HEK293 (cell line): Measurements from ENCODE around the gene DOCK9.
A peak's percentile ranks its signal among the peaks of the same experiment; 100 is the strongest.

Source experiments
- CTCF ChIA-PET: fragments of 350-600 bp; formaldehyde crosslinking; extraction: SDS; loops from one replicate; lab custom pipeline; 2021; ENCODE audit warnings: antibody characterized with exemption; lab: Yijun Ruan, JAX
- POLR2A ChIA-PET: fragments of 300-600 bp; formaldehyde crosslinking; extraction: SDS; loops from one replicate; lab custom pipeline; 2020; ENCODE audit warnings: antibody characterized with exemption, inconsistent platforms; lab: Yijun Ruan, JAX
- H3K27ac ChIP-seq: fragments of 200-500 bp; sonication (Bioruptor generic); 2 replicates; pipeline ENCODE4 v1.5.1; 2014; ENCODE audit warnings: low read depth, low read length, control low read depth, inconsistent platforms; ENCODE audit errors: extremely low read depth
- H3K36me3 ChIP-seq, 2 experiments: fragments of 200-500 bp in 1 of 2; sonication (Bioruptor generic) in 1 of 2; 1 replicate in 1 of 2; 2 replicates in 1 of 2; pipeline ENCODE4 v1.5.1; 2014 to 2017; ENCODE audit warnings: inconsistent platforms in 2 of 2, low read length in 2 of 2; ENCODE audit not compliant: control insufficient read depth in 2 of 2, insufficient read depth in 1 of 2
- H3K4me1 ChIP-seq: fragments of 200-500 bp; sonication (Bioruptor generic); 2 replicates; pipeline ENCODE4 v1.5.1; 2014; ENCODE audit warnings: mild to moderate bottlenecking, low read length, inconsistent platforms; ENCODE audit not compliant: control insufficient read depth, insufficient read depth
- H3K4me3 ChIP-seq: 2 replicates; pipeline ENCODE4 v1.5.1; 2011; ENCODE audit warnings: low read depth, mild to moderate bottlenecking, control low read depth, low read length, moderate library complexity
- H3K9me3 ChIP-seq: fragments of 200-500 bp; sonication (Bioruptor generic); 2 replicates; pipeline ENCODE4 v1.5.1; 2014; ENCODE audit warnings: low read depth, low read length, inconsistent platforms; ENCODE audit not compliant: control insufficient read depth, insufficient read depth
- BCL11A ChIP-seq: fragments of 450-650 bp; formaldehyde crosslinking; IDR thresholded peaks from 2 replicates; pipeline ENCODE4 v1.5.1; 2016; ENCODE audit warnings: low read depth, missing biosample characterization, missing genetic modification characterization
- BCL11B ChIP-seq: fragments of 450-650 bp; formaldehyde crosslinking; IDR thresholded peaks from 2 replicates; pipeline ENCODE4 v1.5.1; 2016; ENCODE audit warnings: low read depth, missing biosample characterization, missing genetic modification characterization
- ZFP69B ChIP-seq: fragments of 450-650 bp; formaldehyde crosslinking; IDR thresholded peaks from 2 replicates; pipeline ENCODE4 v1.5.1; 2016; ENCODE audit warnings: missing biosample characterization, missing genetic modification characterization
- ZNF132 ChIP-seq: fragments of 450-650 bp; formaldehyde crosslinking; IDR thresholded peaks from 2 replicates; pipeline ENCODE4 v1.5.1; 2017; ENCODE audit warnings: missing biosample characterization, missing genetic modification characterization, borderline replicate concordance
- ZNF175 ChIP-seq: fragments of 450-650 bp; formaldehyde crosslinking; IDR thresholded peaks from 2 replicates; pipeline ENCODE4 v1.5.1; 2016; ENCODE audit warnings: missing biosample characterization, missing genetic modification characterization
- ZNF423 ChIP-seq: fragments of 450-650 bp; formaldehyde crosslinking; IDR thresholded peaks from 2 replicates; pipeline ENCODE4 v1.5.1; 2016; ENCODE audit warnings: missing biosample characterization, missing genetic modification characterization
- ZNF560 ChIP-seq: fragments of 450-650 bp; formaldehyde crosslinking; IDR thresholded peaks from 2 replicates; pipeline ENCODE4 v1.5.1; 2017; ENCODE audit warnings: missing biosample characterization, missing genetic modification characterization, borderline replicate concordance
- ZNF623 ChIP-seq: fragments of 450-650 bp; formaldehyde crosslinking; IDR thresholded peaks from 2 replicates; pipeline ENCODE4 v1.5.1; 2016; ENCODE audit warnings: missing biosample characterization, missing genetic modification characterization
- ZNF837 ChIP-seq: fragments of 450-650 bp; formaldehyde crosslinking; IDR thresholded peaks from 2 replicates; pipeline ENCODE4 v1.5.1; 2016; ENCODE audit warnings: missing biosample characterization, missing genetic modification characterization
- ZXDB ChIP-seq: fragments of 450-650 bp; formaldehyde crosslinking; IDR thresholded peaks from 2 replicates; pipeline ENCODE4 v1.5.1; 2016; ENCODE audit warnings: missing biosample characterization, missing genetic modification characterization
- TF ChIP-seq, protein P1 (sequence below): fragments of 450-650 bp; formaldehyde crosslinking; IDR thresholded peaks from 2 replicates; pipeline ENCODE4; 2016; ENCODE audit warnings: missing biosample characterization, missing genetic modification characterization
- TF ChIP-seq, protein P2 (sequence below): fragments of 450-650 bp; formaldehyde crosslinking; IDR thresholded peaks from 2 replicates; pipeline ENCODE4 v1.5.1; 2016; ENCODE audit warnings: missing biosample characterization, missing genetic modification characterization
- TF ChIP-seq, protein P3 (sequence below): fragments of 450-650 bp; formaldehyde crosslinking; conservative IDR thresholded peaks from 2 replicates; pipeline ENCODE4 v1.5.1; 2016; ENCODE audit warnings: low read depth, missing biosample characterization, missing genetic modification characterization
- TF ChIP-seq, protein P4 (sequence below): fragments of 450-650 bp; formaldehyde crosslinking; IDR thresholded peaks from 2 replicates; pipeline ENCODE4 v1.5.1; 2017; ENCODE audit warnings: missing biosample characterization, missing genetic modification characterization
- TF ChIP-seq, protein P5 (sequence below): fragments of 450-650 bp; formaldehyde crosslinking; conservative IDR thresholded peaks from 2 replicates; pipeline ENCODE4 v1.5.1; 2016; ENCODE audit warnings: low read depth, missing biosample characterization, missing genetic modification characterization
- TF ChIP-seq, protein P6 (sequence below): fragments of 450-650 bp; formaldehyde crosslinking; IDR thresholded peaks from 2 replicates; pipeline ENCODE4 v1.5.1; 2017; ENCODE audit warnings: missing biosample characterization, missing genetic modification characterization

DOCK9 gene

DNA sequence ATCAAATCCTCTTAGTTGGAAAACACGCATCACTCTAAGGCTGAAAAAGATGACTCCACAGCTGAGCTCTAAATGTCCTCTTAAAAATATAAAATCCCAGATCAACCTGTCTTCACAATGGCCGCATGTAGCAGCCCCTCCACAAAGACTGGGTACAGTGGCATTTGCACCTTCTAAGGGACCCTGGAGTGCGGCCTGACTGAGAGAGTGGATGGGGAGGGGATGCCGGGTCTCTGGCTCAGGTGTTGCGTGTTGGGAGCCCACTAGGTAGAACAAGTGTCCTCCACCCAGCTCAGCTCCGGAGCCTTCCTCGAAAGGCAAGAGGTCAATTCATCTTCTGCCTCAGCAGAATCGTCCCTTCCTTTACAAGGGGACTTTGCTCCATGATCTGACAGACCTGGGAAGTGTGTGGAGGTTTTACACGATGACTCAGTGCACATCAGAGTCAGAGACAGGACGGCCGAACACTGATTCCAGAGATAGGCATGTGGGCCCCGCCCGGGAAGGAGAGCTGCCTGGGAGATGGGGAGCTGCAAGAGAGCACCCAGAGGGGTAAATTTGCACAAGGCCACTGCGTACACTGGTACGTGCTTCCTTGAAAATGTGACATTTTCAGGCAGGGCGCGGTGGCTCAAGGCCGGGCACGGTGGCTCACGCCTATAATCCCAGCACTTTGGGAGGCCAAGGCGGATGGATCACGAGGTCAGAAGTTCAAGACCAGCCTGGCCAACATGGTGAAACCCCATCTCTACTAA lies 201.8 kb downstream of the DOCK9 start:
- Histone ChIP-seq H3K4me1 (no peaks in the 10 kb centered on the region), H3K27ac (no peak overlapping the region), H3K4me3 (no peak overlapping the region), H3K36me3 (no peaks in the 10 kb centered on the region), H3K9me3 (no peaks in the 10 kb centered on the region)
- ChIA-PET CTCF (no interaction called here), POLR2A (no interaction called here)
- TF ChIP-seq, protein P1, sequence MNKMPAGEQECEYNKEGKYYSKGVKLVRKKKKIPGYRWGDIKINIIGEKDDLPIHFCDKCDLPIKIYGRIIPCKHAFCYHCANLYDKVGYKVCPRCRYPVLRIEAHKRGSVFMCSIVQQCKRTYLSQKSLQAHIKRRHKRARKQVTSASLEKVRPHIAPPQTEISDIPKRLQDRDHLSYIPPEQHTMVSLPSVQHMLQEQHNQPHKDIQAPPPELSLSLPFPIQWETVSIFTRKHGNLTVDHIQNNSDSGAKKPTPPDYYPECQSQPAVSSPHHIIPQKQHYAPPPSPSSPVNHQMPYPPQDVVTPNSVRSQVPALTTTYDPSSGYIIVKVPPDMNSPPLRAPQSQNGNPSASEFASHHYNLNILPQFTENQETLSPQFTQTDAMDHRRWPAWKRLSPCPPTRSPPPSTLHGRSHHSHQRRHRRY (tag by site-specific recombination): no peak
- TF ChIP-seq, protein P2, sequence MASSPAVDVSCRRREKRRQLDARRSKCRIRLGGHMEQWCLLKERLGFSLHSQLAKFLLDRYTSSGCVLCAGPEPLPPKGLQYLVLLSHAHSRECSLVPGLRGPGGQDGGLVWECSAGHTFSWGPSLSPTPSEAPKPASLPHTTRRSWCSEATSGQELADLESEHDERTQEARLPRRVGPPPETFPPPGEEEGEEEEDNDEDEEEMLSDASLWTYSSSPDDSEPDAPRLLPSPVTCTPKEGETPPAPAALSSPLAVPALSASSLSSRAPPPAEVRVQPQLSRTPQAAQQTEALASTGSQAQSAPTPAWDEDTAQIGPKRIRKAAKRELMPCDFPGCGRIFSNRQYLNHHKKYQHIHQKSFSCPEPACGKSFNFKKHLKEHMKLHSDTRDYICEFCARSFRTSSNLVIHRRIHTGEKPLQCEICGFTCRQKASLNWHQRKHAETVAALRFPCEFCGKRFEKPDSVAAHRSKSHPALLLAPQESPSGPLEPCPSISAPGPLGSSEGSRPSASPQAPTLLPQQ (tag by site-specific recombination): peak; percentile 71
- peak; percentile 80 for TF ChIP-seq ZFP69B

DNA sequence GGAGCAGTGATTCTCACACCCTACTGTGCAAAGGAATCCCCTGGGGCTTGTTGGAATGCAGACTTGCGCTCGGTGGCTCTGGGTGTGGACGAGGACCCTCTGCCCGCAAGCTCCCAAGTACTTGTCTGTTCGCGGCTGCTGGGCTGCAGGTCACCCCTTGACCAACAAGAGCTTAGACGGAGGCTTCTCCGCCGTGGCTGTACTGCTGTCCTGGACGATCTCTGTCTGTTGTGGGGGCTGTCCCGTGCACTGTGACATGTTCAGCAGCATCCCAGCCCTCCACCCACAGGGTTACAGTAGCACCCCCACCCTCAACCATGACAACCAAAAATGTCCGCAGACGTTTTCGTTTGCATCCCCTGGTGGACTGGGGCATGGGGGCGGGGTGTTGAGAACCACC lies 202.5 kb downstream of the DOCK9 start:
- ChIA-PET CTCF (interaction anchor here (0.9 kb wide), 1 partner anchor 161 kb away, joined by 3 read pairs; no protein-coding TSS in a partner anchor), POLR2A (no interaction called here)
- Histone ChIP-seq H3K4me1 (no peaks in the 10 kb centered on the region), H3K4me3 (no peak overlapping the region), H3K27ac (no peak overlapping the region), H3K9me3 (no peaks in the 10 kb centered on the region), H3K36me3 (no peaks in the 10 kb centered on the region)
- TF ChIP-seq ZNF837 (tag by site-specific recombination) (no peak), ZNF560 (no peak), ZNF175 (tag by site-specific recombination) (no peak), ZNF623 (tag by site-specific recombination) (no peak), BCL11B (no peak), ZNF132 (no peak)
- TF ChIP-seq, protein P3, sequence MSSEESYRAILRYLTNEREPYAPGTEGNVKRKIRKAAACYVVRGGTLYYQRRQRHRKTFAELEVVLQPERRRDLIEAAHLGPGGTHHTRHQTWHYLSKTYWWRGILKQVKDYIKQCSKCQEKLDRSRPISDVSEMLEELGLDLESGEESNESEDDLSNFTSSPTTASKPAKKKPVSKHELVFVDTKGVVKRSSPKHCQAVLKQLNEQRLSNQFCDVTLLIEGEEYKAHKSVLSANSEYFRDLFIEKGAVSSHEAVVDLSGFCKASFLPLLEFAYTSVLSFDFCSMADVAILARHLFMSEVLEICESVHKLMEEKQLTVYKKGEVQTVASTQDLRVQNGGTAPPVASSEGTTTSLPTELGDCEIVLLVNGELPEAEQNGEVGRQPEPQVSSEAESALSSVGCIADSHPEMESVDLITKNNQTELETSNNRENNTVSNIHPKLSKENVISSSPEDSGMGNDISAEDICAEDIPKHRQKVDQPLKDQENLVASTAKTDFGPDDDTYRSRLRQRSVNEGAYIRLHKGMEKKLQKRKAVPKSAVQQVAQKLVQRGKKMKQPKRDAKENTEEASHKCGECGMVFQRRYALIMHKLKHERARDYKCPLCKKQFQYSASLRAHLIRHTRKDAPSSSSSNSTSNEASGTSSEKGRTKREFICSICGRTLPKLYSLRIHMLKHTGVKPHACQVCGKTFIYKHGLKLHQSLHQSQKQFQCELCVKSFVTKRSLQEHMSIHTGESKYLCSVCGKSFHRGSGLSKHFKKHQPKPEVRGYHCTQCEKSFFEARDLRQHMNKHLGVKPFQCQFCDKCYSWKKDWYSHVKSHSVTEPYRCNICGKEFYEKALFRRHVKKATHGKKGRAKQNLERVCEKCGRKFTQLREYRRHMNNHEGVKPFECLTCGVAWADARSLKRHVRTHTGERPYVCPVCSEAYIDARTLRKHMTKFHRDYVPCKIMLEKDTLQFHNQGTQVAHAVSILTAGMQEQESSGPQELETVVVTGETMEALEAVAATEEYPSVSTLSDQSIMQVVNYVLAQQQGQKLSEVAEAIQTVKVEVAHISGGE (tag by site-specific recombination): no peak
- TF ChIP-seq, protein P4, sequence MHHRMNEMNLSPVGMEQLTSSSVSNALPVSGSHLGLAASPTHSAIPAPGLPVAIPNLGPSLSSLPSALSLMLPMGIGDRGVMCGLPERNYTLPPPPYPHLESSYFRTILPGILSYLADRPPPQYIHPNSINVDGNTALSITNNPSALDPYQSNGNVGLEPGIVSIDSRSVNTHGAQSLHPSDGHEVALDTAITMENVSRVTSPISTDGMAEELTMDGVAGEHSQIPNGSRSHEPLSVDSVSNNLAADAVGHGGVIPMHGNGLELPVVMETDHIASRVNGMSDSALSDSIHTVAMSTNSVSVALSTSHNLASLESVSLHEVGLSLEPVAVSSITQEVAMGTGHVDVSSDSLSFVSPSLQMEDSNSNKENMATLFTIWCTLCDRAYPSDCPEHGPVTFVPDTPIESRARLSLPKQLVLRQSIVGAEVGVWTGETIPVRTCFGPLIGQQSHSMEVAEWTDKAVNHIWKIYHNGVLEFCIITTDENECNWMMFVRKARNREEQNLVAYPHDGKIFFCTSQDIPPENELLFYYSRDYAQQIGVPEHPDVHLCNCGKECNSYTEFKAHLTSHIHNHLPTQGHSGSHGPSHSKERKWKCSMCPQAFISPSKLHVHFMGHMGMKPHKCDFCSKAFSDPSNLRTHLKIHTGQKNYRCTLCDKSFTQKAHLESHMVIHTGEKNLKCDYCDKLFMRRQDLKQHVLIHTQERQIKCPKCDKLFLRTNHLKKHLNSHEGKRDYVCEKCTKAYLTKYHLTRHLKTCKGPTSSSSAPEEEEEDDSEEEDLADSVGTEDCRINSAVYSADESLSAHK (tag by site-specific recombination): no peak

DNA sequence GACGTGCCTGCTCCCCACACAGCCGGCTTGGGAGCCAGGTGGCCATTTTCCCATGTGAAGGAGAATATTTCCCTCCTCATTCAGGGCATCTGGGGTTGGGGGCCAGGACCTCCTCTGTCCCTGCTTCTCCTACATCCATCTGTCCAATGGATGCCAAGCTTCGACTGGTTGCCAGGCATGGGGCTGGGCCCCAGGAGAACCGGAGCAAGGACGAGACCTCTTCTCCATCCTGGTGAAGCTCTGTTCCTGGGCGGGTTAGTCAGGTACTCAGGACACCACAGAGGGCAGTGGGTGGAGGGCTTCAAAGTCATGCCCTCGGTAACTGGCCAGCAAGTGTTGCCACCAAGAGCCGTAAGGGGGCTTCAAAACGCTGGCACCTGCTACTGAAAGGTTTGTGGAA lies 203.1 kb downstream of the DOCK9 start:
- Histone ChIP-seq H3K4me1 (no peaks in the 10 kb centered on the region), H3K36me3 (no peaks in the 10 kb centered on the region), H3K4me3 (no peak overlapping the region), H3K9me3 (no peaks in the 10 kb centered on the region), H3K27ac (no peak overlapping the region)
- POLR2A ChIA-PET: no interaction called here
- CTCF ChIA-PET: interaction anchor here (0.9 kb wide), 1 partner anchor 161 kb away, joined by 3 read pairs; no protein-coding TSS in a partner anchor
- TF ChIP-seq ZNF423: no peak
- TF ChIP-seq, protein P5, sequence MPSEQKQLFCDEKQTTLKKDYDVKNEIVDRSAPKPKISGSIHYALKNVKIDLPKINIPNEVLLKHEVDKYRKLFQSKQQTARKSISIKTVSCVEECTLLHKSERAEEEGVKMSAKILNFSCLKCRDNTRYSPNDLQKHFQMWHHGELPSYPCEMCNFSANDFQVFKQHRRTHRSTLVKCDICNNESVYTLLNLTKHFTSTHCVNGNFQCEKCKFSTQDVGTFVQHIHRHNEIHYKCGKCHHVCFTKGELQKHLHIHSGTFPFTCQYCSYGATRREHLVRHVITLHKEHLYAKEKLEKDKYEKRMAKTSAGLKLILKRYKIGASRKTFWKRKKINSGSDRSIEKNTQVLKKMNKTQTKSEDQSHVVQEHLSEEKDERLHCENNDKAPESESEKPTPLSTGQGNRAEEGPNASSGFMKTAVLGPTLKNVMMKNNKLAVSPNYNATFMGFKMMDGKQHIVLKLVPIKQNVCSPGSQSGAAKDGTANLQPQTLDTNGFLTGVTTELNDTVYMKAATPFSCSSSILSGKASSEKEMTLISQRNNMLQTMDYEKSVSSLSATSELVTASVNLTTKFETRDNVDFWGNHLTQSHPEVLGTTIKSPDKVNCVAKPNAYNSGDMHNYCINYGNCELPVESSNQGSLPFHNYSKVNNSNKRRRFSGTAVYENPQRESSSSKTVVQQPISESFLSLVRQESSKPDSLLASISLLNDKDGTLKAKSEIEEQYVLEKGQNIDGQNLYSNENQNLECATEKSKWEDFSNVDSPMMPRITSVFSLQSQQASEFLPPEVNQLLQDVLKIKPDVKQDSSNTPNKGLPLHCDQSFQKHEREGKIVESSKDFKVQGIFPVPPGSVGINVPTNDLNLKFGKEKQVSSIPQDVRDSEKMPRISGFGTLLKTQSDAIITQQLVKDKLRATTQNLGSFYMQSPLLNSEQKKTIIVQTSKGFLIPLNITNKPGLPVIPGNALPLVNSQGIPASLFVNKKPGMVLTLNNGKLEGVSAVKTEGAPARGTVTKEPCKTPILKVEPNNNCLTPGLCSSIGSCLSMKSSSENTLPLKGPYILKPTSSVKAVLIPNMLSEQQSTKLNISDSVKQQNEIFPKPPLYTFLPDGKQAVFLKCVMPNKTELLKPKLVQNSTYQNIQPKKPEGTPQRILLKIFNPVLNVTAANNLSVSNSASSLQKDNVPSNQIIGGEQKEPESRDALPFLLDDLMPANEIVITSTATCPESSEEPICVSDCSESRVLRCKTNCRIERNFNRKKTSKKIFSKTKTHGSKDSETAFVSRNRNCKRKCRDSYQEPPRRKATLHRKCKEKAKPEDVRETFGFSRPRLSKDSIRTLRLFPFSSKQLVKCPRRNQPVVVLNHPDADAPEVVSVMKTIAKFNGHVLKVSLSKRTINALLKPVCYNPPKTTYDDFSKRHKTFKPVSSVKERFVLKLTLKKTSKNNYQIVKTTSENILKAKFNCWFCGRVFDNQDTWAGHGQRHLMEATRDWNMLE (tag by site-specific recombination): no peak
- no peak for TF ChIP-seq ZXDB (tag by site-specific recombination)
- TF ChIP-seq, protein P6, sequence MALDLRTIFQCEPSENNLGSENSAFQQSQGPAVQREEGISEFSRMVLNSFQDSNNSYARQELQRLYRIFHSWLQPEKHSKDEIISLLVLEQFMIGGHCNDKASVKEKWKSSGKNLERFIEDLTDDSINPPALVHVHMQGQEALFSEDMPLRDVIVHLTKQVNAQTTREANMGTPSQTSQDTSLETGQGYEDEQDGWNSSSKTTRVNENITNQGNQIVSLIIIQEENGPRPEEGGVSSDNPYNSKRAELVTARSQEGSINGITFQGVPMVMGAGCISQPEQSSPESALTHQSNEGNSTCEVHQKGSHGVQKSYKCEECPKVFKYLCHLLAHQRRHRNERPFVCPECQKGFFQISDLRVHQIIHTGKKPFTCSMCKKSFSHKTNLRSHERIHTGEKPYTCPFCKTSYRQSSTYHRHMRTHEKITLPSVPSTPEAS (tag by site-specific recombination): no peak
- TF ChIP-seq BCL11A (tag by site-specific recombination): no peak
